Stimulated activated CD4-positive, alpha-beta T cell treated with anti-CD3 and anti-CD28 coated beads, TNF-alpha, amount 100 ng/mL, for 48 hours (primary cell): ENCODE data around the gene MICAL3.

Experiments
- DNase-seq, 3 donors: peaks; one replicate each; pipeline ENCODE4 v3.0.0-alpha.2; 2020; ENCODE audit warnings: low read depth in 3 of 3

Gene MICAL3

DNA sequence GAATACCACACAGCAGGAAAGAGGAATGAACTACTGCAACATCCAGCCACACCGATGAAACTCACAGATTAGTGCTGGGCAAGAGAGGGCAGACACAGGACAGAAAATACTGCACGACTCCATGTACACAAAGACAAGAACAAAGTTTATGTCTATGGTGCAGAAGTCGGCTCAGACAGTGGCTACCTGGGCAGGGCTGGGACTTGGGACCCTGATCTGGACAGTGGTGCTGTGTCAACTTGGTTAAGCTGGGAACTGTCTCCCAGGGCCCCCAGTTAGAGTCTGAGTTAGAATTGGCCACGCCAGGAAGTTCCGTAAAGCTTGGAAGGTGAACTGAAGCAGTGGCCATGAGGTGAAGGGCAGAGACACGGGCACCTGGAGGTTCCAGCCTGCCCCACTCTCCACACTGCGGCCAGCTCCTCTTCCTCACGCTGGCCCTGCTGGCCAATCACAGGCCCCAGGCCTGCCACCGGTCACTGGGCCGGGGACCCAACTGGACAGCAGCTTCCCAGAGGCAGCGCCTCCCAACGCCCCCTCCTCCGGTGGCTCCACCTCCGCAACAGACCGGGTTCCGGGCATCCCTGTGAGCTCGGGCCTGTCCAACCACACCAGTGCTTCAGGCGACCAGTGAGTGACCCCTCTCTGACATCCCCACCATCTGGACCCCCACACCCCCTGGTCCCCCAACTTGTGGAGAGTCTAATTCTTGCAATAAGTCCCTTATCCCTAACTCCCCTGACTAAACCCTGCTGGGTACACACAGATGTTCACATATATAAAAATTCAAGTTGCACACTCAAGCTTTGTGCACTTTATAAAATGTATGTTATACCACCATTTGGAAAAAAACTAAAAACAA lies 93.7 kb downstream of the MICAL3 start:
- DNase-seq, result no peak

DNA sequence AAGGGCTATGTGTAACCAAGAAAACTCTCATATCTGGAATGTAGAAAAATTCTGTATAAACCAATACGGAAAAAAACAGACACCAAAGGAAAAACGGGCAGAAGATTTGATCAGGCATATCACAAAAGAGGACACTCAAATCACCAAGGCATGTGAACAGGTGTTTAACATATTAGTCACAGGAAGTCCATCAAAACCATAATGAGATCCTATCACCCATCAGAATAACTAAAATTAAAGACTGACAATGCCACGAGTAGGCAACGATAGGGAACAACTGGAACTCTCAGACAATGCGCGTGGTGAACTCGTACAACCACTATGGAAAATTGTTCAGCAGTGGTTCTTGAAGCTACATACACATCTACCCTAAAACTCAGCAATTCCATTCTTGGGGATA lies 94.5 kb downstream of the MICAL3 start:
- no peak for DNase-seq

DNA sequence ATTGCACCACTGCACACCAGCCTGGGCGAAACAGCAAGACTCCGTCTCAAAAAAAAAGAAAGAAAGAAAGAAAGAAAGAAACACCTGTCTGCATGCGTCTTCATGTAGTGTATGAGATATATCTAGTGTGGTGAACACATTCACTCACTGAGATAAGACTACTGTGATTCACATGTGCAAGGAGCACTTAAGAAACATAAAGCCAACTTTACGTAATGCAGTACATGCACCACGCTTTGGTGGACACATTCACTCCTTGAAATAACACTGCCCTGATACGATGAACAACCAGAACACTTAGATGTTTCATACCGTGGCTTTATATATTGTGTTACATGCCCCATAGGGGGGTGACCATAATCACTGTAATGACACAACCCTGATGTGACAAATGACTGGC lies 96.0 kb downstream of the MICAL3 start:
- DNase-seq, result no peak

DNA sequence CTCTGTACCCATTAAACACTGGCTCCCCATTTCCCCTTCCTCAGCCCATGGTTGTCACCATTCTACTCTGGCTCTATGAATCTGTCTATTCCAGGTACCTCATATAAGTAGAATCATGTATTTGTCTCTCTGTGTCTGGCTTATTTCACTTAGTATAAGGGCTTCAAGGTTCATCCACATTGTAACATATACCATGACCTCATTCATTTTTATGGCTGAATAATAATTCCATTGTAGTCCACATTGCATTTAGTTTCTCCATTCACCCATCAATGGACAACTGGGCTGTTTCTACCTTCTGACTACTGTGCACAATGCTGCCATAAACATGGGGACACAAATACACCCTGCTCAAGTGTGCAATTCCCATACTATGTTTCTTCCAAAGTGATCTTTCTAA lies 97.3 kb downstream of the MICAL3 start:
- DNase-seq, result no peak

DNA sequence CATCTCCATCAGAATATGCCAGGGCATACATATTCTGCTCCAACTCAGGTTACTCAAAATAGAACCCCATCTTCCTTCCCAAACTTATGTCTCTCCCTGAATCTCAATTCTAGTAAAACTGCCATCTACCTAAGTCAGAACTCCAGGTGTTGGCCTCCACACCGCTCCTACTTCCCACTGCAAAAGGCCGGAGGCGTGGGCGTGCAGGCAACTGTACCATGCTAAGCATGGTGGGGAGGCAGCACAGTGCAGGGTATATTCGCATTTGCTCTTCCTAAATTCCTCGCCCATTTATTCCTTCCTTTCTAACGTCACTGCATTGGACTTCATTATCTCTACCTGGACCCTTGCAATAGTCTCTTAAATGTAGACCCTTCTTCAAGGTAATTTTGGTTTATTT lies 97.8 kb downstream of the MICAL3 start:
- DNase-seq, result no peak

DNA sequence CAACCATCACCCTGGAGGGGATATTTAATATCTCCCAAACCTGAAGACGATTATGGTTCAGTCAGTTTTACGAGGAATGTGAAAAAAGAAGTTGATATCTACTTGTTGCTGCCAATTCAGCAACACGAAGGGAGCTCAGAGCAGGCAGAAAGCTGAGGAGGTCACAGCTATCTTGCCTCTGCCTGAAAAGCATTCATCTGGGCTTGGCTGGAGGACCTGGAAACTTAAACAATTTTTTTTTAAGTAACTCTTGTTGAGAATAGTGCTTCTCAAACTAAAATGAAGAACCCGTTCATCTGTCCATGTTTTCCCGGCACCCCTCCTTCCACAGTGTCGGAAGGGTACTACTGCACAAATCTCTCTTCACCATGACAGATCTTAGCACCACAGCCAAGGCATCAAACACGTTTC lies 98.9 kb downstream of the MICAL3 start:
- no peak for DNase-seq

DNA sequence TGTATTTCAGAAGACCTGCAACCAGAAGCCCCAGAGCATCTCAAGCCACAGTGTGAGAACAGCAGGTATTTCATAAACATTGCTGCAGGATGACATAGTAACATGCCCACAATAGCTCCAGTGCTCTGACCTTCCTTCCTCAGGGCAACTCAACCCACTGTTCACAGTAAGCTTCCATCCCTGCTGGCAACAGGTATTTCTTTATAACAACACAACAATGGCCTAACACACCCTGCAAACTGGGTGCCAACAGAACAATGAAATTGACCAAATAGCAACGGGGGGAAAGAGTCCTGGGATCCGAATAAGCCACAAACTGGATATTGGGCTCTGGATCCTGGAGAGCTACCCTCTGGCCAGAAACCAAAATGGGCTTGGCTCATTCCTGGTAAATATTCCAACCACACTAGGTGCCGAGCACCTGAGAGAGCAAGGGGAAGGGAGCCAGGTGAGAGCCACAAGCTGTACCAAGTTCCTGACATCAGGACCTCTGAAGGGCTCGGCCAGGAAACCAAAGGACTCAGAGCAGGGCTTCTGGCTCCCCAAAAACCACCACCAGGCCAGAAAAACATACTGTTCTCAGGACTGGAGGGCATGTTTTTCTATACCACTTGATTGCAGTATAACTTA lies 99.5 kb downstream of the MICAL3 start:
- no peak for DNase-seq

DNA sequence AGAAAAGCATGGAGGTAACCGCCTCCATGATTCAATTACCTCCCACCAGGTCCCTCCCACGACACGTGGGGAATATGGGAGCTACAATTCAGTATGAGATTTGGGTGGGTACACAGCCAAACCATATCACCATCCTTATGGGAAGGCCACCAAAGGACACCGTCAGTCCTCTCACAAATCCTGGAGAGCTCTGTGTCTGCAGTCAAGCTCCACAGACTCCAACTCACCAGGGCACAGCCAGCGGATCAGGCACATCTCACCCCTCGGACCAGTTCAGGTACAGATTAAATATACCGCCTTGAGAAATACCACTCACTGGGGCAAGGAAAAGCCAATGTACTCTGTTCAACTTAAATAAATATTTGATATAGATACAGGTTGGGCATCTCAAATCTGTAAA lies 100.3 kb downstream of the MICAL3 start:
- no peak for DNase-seq

DNA sequence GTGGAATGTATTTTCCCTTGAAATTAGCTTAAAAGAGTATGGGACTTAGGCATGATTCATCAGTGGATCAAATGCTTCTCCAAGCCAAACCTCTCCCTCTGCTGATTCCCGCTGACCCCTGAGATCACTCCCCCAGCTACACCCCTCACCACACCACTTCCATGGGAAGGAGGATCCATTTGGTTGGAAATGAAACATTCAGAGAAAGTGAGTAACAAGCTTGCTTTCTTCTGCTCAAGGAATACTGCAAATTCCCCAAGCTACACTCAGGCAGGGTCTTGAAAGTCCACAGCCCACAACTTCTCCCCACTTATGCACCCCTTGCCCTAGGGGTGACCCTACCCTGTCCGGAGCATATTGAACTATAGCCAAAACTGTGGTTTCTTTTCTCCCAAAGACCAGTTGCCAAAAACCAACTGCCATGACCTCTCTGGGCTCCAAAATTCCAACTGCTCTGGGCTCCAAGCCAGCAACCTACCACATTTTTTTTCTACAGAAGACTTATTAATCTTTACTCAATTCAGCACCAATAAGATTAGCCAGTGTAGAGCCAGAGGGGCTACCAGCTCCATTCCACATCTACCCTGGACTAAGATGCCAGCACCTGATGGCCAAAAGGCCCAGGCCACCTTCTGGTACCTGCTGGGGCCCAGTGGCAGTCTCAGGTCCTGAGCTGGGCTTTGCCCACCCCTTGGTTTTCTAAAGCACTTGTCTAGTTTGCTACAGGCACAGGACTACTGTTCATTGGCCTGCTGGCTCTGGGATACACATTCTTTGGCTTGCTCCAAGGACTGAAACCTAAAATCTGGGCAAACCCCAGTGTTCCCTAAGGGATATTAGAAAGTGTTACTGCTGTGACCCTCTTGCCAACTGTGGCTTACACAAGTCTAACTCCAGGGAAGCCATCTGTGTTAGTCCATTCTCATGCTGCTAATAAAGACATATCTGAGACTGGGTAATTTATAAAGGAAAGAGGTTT lies 101.1 kb downstream of the MICAL3 start:
- DNase-seq, result no peak

DNA sequence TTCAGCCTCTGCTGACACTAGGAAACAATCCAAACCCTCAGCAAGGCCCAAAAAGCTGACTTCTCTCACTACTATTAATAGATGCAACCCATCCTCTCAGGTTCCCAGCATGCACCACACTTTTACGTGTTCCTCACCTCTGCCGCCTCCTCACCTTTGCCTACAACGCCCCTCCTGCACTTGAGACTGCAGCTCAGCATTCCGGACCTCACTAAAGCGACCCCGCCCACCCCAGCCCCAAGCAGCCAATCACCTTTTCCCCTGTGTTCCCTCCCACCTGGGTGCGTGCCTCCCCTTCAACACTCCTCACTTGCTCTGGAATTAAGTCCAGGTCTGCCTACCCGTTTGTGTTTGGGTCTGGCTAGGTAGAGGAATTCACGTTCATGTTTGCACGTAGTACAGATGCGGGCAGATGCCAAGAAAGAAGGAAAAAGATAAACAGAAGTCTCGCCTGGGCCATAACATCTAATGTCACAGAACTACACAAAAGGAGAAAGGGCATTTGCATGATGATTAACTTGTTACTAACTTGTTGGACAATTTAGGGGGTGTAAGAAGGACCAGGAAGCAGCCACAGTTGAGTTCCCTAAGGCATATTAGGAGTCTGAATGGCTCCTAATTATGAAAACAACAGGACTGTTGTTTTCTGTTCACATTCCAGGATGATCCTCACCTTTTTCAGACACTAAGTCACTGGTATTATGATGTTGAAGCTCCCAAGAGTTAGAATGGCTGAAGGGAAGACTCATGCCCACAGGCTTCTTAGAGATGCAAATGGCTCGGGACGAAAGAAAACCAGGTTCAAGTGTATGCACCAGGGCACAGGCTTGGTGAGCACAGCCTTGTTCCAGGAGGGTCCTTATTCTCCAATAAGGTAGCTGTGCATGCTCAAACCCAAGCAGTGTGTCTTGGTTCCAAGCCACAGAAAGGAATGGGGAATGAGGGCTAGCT lies 102.2 kb downstream of the MICAL3 start:
- DNase-seq, result no peak

DNA sequence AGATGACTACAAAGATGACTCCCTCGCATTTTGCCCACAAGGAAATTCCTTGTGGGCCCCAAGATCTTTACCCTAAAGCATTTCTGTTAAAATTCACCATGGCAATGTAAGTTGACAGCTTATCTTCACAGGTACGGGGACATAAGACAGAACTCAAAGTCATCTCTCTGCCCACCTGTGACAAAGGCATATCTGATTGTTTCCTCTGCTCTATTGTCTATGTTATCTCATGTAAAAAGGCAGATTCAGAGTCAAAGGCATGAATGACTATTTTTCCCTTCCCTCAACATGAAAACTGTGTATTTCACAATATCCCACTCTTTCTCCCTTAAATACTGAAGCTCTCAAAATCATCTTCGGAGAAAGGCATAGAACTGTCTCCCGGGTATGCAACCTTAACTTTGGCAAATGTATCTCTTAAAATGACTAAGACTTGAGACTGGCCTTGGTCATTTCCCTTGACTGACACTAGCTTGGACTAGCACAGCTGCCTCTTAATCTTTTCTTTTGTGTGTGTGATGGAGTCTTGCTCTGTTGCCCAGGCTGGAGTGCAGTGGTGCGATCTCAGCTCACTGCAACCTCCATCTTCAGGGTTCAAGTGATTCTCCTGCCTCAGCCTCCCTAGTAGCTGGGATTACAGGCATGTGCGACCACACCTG lies 103.2 kb downstream of the MICAL3 start:
- DNase-seq, result no peak

DNA sequence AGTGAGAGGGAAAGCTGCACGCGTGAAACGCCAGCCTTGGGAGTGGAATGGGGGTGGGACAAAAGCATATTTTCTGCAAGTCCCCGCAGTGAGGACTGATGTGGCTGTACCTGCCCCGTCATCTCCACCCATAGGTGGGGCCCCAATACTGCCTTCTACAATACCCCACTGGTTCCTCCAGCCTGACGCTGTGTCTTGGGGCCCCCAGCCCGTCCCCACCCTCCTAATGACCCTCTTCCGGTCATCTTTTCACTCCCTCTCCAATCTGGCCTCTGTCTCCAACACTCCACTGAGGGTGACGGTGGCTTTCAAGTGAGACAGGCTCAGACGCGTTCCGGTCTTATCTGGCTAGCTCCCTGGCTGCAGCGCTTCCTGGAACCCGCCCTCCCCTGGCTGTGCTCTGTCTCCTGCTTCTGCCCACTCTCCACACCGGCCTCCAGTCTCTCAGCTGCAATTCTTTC lies 104.2 kb downstream of the MICAL3 start:
- no peak for DNase-seq

DNA sequence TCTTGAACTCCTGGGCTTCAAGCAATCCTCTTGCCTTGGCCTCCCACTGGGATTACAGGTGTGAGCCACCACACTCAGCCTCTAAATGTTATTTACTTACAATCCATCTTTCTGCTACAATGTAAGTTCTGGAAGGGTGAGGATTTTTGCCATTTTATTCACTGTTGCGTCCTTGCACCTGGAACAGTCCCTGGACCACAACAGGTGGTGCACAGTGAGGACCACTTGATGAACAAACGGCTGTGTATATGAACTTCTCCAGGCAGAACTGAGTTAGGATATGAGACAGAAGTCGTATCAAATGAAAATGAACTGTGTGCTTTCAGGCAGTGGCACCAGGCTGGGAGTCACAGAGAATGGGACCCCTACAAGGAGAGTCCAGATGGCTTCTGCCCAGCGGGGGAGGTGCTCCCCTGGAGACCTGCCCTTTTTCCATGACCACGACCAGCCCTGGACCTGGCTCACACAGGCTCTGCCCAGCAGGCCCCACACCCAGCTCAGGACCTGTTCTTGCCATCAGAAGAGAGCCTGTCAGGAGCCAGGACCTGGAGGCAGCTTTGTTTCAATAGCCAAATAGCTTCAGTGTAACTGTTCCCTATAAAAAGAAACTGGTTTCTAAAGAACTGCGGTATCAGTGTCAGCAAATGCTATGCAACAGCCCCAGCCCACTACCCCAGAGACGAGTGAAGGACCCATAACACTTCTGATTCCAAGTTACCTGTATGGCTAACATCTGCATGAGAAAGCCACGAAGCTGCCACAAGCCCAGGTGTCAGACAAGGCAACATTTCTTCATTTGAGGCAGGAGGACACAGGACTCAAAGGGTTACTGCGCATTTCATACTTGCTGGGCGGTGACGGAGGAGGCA lies 104.9 kb downstream of the MICAL3 start:
- no peak for DNase-seq

DNA sequence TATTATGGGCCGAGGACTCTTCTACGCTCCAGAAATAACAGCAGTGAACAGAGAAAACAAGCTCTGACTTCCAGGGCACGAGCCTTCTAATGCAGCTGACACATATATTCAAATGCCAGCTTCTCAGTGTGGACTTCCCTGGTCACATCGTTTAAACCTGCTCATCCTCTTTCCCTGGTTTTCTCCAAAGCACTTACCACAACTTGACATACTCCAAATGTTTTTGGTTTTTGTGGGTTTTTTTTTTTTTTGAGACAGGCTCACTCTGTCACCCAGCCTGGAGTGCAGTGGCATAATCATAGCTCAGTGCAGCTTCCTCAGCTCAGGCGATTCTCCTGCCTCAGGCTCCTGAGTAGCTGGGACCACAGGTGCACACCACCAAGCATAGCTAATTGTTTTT lies 105.5 kb downstream of the MICAL3 start:
- no peak for DNase-seq

DNA sequence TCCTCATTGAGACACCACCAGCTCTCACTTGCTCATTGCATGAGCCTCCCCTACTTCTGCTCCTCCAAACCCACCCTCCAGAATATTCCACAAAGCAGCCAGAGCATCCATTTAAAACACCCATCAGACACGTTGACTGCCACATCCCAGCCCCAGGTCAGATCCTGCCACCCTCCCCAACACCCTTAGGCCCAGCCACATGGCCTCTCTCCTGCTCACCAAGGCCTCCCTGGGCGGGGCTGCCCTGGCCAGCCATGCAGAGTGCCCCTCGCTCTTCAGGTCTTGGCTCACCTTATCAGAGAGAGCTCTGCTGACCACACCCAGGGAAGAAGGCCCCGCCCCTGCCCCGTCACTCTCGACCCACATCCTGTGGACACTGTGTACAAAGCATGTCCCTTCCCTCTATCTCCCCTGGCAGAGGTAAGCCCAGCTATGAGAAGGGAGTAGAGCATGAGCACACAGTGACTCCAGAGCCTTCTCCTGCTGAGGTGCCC lies 106.8 kb downstream of the MICAL3 start:
- no peak for DNase-seq

DNA sequence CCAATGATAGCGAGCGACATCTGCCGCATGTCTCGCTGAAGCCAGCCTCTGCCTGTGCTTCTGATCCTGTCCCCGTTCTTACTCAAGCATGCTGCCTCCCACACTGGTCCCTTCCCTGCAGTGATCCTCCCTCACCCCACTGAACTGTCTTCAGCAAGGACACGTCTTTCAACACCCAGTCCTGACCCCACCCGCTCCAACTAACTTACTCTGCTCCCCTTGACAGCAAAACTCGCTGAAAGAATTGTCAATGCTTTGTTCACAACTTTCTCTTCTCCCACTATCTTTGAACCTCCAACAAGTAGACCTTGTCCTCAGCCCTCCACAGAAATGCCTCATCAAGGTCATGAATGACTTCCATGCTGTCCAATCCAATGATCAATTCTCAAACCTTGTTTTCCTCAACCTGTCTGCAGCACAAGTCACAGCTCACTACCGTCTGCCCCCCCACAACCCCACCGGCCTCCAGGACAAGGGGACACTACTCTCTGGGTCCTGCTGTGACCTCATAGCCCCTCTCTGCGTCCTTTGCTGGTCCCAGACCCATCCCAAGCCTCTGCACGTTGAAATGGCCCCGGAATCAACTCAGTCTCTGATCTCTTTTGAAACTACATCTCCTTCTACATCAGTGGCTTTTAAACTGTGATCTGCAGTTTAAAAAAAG lies 108.0 kb downstream of the MICAL3 start:
- no peak for DNase-seq

DNA sequence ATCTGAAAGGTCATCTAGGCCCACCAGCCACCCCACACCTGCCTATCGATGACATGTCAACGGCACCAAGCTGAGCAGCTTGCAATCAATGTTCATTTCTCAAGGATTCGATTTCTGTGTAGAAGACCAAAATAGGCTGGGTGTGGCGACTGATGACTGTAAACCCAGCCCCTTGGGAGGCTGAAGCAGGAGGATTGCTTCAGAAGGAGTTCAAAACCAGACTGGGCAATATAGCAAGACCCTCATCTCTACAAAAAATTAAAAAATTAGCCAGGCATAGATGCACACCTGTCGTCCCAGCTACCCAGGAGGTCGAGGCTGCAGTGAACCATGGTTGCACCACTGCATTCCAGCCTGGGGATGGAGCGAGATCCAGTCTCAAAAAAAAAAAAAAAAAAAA lies 108.7 kb downstream of the MICAL3 start:
- DNase-seq, result no peak

DNA sequence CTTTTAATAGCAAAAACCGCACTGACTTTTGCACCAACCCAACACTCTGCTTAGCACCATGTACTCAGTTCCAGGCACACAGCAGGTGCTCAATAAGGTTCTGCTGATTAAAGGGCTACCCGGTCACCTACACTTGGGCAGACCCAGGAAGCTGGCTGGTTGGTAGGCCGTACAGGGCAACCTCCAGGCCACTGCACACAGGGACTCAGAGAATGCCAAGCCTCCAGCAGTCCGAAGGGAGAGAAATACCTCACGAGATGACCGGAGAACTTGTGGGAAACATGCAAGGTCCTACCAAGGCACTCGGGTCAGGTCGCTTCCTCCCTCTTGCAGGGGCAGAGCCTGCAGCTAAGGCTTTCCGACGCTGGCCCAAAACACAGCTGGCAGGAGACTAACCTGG lies 109.2 kb downstream of the MICAL3 start:
- no peak for DNase-seq

DNA sequence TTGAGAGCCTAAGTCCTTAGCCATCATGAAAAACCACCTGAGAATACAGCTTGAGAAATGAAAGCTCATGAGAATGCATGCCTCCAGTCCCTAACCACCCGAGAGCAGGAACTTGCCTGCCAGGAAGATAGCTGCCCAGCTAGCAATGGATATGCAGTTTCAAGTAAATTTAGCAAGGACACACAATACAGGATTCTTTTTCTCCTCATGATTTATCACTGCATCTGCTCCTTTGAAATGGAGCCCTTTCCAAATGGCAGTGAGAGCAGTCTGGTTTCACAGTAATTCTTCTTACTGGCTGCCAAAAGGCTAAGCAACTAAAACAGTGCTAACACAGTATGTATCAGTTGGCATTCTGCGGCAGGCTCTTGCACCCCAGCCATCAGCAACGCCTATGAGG lies 109.9 kb downstream of the MICAL3 start:
- DNase-seq, result no peak
